PC-9 (cell line): Measurements from ENCODE around the gene FNDC3B. TPM values are rescaled to one million over a fixed set of nuclear protein-coding genes. Genes with fewer than 3 reads are reported as not detected.

ENCODE experiments used
- BruUV-seq: library from RNA; stranded (reverse); fragments of 400-500 nt; replicated peaks from 2 replicates; lab custom pipeline; 2021; lab: Mats Ljungman, UMichigan
- CTCF ChIA-PET: fragments of 300-600 bp; sonication (Branson Sonifier 250); formaldehyde crosslinking; loops from one replicate; lab custom pipeline; 2022; ENCODE audit warnings: antibody characterized with exemption; lab: Charles Lee
- POLR2A ChIA-PET: fragments of 300-600 bp; sonication (Branson Sonifier 250); formaldehyde crosslinking; loops from one replicate; lab custom pipeline; 2022; ENCODE audit warnings: antibody characterized with exemption; ENCODE audit not compliant: unreplicated experiment; lab: Charles Lee
- DNase-seq, 2 experiments: peaks; one replicate each; pipeline versions ENCODE4 v3.0.0 to v3.0.0-alpha.2; 2015 to 2022; ENCODE audit warnings: mixed read lengths in 1 of 2
- H2AFZ ChIP-seq: fragments of 200-600 bp; sonication (generic); 2 replicates; pipeline ENCODE4 v1.8.1; 2017; ENCODE audit warnings: antibody characterized with exemption
- H3F3A ChIP-seq: fragments of 200-600 bp; sonication (generic); 2 replicates; pipeline ENCODE4 v1.8.1; 2017; ENCODE audit warnings: antibody characterized with exemption, mild to moderate bottlenecking, low read depth; ENCODE audit not compliant: insufficient read depth
- H3K27ac ChIP-seq: fragments of 200-600 bp; sonication (generic); 2 replicates; pipeline ENCODE4 v1.6.1; 2016; ENCODE audit warnings: mixed run types
- H3K27me3 ChIP-seq: fragments of 200-600 bp; sonication (generic); 2 replicates; pipeline ENCODE4 v1.6.1; 2016; ENCODE audit warnings: low read depth, mixed run types; ENCODE audit not compliant: insufficient read depth
- H3K36me3 ChIP-seq: fragments of 200-600 bp; sonication (generic); 2 replicates; pipeline ENCODE4 v1.6.1; 2016; ENCODE audit warnings: low read depth, mixed run types
- H3K4me1 ChIP-seq: fragments of 200-600 bp; sonication (generic); replicated peaks from 2 replicates; pipeline ENCODE4 v1.6.1; 2016; ENCODE audit warnings: mixed run types; ENCODE audit not compliant: insufficient read depth
- H3K4me2 ChIP-seq: fragments of 200-600 bp; sonication (generic); 2 replicates; pipeline ENCODE4 v1.6.1; 2017; ENCODE audit warnings: mixed run types
- H3K4me3 ChIP-seq: fragments of 200-600 bp; sonication (generic); 2 replicates; pipeline ENCODE4 v1.6.1; 2016; ENCODE audit warnings: mixed run types
- H3K79me2 ChIP-seq: fragments of 200-600 bp; sonication (generic); 2 replicates; pipeline ENCODE4 v1.6.1; 2017; ENCODE audit warnings: low read depth, mixed run types
- H3K9me2 ChIP-seq: fragments of 200-600 bp; sonication (generic); 2 replicates; pipeline ENCODE4 v1.8.1; 2017; ENCODE audit warnings: mild to moderate bottlenecking; ENCODE audit not compliant: insufficient read depth
- H3K9me3 ChIP-seq: fragments of 200-600 bp; sonication (generic); 2 replicates; pipeline ENCODE4 v1.8.1; 2016; ENCODE audit warnings: low read depth; ENCODE audit not compliant: insufficient read depth
- H4K20me1 ChIP-seq: fragments of 200-600 bp; sonication (generic); 2 replicates; pipeline ENCODE4 v1.8.1; 2017; ENCODE audit not compliant: insufficient read depth
- CTCF ChIP-seq: fragments of 200-600 bp; sonication (generic); conservative IDR thresholded peaks from 2 replicates; pipeline ENCODE4 v1.6.1; 2017; ENCODE audit warnings: mixed run types, antibody characterized with exemption, mild to moderate bottlenecking, moderate library complexity
- EZH2 ChIP-seq: fragments of 200-600 bp; sonication (generic); IDR thresholded peaks from 2 replicates; pipeline ENCODE4 v1.8.0; 2017; ENCODE audit warnings: antibody characterized with exemption, low read depth
- intact Hi-C: fragments of 100-400 bp; cut with micrococcal nuclease; formaldehyde crosslinking; loops from one replicate; pipeline ENCODE4 v1.10.0; 2022; ENCODE audit not compliant: unreplicated experiment
- total RNA-seq: library from RNA; stranded (reverse); gene quantifications from 2 replicates; pipeline ENCODE4 v1.2.3, GENCODE V29; 2021

FNDC3B gene
- total RNA-seq, 1 experiment from 2014 or later, result 106 TPM

DNA sequence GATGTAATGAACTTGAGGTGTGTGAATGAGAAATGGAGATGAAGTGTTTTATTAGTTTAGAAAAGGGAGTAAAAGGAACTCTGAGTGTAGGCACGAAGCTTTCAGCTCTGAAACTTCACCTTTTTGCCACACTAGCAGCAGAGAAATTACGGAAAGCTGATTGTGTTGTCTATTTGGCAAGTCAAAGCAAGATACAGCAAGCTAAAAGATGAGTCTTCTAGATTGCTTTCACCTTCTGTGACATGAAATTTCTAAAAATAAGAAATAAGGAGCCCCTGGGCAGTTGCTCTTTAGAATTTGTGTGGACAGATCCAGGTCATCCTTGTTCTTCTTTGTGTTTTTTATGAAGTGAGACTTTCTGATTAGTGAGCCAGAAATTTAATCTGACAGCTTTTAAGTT is 143.4 kb downstream of the FNDC3B start:
- TF ChIP-seq EZH2, result no peak
- TF ChIP-seq CTCF, result no peak
- H3K27me3 ChIP-seq, result no peaks in the 10 kb centered on the region
- no peaks in the 10 kb centered on the region for H3K9me3 ChIP-seq
- H3F3A ChIP-seq, result peaks cover 94% of the 10 kb centered on the region
- BruUV-seq, result no TSS peak
- no peak for DNase-seq
- H3K4me3 ChIP-seq, result no peak overlapping the region
- peak overlapping the region; percentile 39 for H3K27ac ChIP-seq
- H4K20me1 ChIP-seq, result peaks cover 56% of the 10 kb centered on the region
- peaks cover 32% of the 10 kb centered on the region for H3K36me3 ChIP-seq
- peaks cover 53% of the 10 kb centered on the region for H3K4me1 ChIP-seq
- POLR2A ChIA-PET, result no interaction called here
- no peak overlapping the region for H3K4me2 ChIP-seq
- H3K9me2 ChIP-seq, result no peaks in the 10 kb centered on the region
- CTCF ChIA-PET, result interaction anchor here (0.6 kb wide), 1 partner anchor 12 kb away, joined by 7 read pairs; no protein-coding TSS in a partner anchor
- intact Hi-C loops, result no loop called here
- no peak overlapping the region for H2AFZ ChIP-seq
- H3K79me2 ChIP-seq, result peaks cover 100% of the 10 kb centered on the region

- peaks cover 32% of the 10 kb centered on the region for H3K36me3 ChIP-seq
- ChIA-PET POLR2A (no interaction called here), CTCF (no interaction called here)
- H3K4me2 ChIP-seq, result no peak overlapping the region
- no peaks in the 10 kb centered on the region for H3K27me3 ChIP-seq
- H2AFZ ChIP-seq, result no peak overlapping the region
- H3K27ac ChIP-seq, result peak overlapping the region; percentile 10; the same call in 1 of the 2 replicates
- peaks cover 57% of the 10 kb centered on the region for H4K20me1 ChIP-seq
- peaks cover 97% of the 10 kb centered on the region for H3K79me2 ChIP-seq
- no peaks in the 10 kb centered on the region for H3K9me3 ChIP-seq
- DNase-seq, result no peak
- BruUV-seq, result no TSS peak
- intact Hi-C loops, result no loop called here
- H3K4me3 ChIP-seq, result no peak overlapping the region
- no peaks in the 10 kb centered on the region for H3K9me2 ChIP-seq
- peaks cover 88% of the 10 kb centered on the region for H3F3A ChIP-seq
- peaks cover 41% of the 10 kb centered on the region for H3K4me1 ChIP-seq
- no peak for TF ChIP-seq CTCF
- no peak for TF ChIP-seq EZH2
These were observed 144.9 kb downstream of the FNDC3B start for GRCh38 chr3:172184106-172184822.

DNA sequence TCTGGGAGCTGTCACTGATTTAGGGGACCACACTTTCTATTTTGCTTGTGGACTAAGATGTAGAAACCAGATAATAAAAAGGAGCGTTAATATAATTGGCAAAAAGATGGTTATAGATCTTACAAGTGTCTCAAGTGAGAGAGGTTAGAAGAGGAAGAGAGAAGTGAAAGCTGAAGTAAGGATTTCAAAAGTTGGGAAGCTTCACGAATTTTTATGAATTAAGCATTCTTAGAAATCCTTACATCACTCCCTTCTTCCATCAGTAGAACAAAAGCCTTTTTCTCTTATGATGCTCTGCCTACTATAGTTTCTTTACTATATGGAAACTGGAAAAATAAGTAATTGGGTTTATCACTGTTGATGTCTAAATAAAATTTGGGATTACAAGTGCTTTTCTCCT is 146.5 kb downstream of the FNDC3B start:
- intact Hi-C loops, result no loop called here
- H4K20me1 ChIP-seq, result peaks cover 62% of the 10 kb centered on the region
- peaks cover 83% of the 10 kb centered on the region for H3F3A ChIP-seq
- H2AFZ ChIP-seq, result no peak overlapping the region
- H3K4me1 ChIP-seq, result peaks cover 30% of the 10 kb centered on the region
- H3K4me3 ChIP-seq, result no peak overlapping the region
- H3K9me3 ChIP-seq, result no peaks in the 10 kb centered on the region
- ChIA-PET CTCF (interaction anchor here (0.6 kb wide), 2 partner anchors 147 to 539 kb away, joined by 3 to 4 read pairs; no protein-coding TSS in a partner anchor), POLR2A (no interaction called here)
- H3K4me2 ChIP-seq, result no peak overlapping the region
- H3K36me3 ChIP-seq, result peaks cover 35% of the 10 kb centered on the region
- DNase-seq, result no peak
- H3K27ac ChIP-seq, result peak overlapping the region; percentile 10; the same call in 1 of the 2 replicates
- no peaks in the 10 kb centered on the region for H3K27me3 ChIP-seq
- peaks cover 96% of the 10 kb centered on the region for H3K79me2 ChIP-seq
- no peak for TF ChIP-seq CTCF
- no peak for TF ChIP-seq EZH2
- no TSS peak for BruUV-seq
- no peaks in the 10 kb centered on the region for H3K9me2 ChIP-seq
